AG04450 (cell line): ENCODE data around the gene DYTN. TPM values are rescaled to one million over a fixed set of nuclear protein-coding genes. Genes with fewer than 3 reads are reported as not detected.
"Not testable (repeated sequence)": the region's sequence is repeated elsewhere in the genome, so short reads cannot be mapped to it uniquely, and the experiment has no call there.

Experiments used
- CTCF ChIA-PET: fragments of 300-600, 350-600 bp; formaldehyde crosslinking; extraction: SDS; loops from one replicate; lab custom pipeline; 2022; ENCODE audit warnings: antibody characterized with exemption, inconsistent platforms; lab: Charles Lee
- POLR2A ChIA-PET: fragments of 350-600 bp; formaldehyde crosslinking; extraction: SDS; loops from one replicate; lab custom pipeline; 2021; ENCODE audit warnings: antibody characterized with exemption, inconsistent platforms; lab: Yijun Ruan, JAX
- DNase-seq: peaks from one replicate; pipeline ENCODE4 v3.0.0-alpha.2; 2011; ENCODE audit warnings: low read depth, low spot score
- H3K27ac ChIP-seq: one replicate; pipeline ENCODE4 v1.5.1; 2012; ENCODE audit warnings: low read depth, low read length, control low read depth
- H3K27me3 ChIP-seq: one replicate; pipeline ENCODE4 v1.6.0; 2012; ENCODE audit warnings: low read length; ENCODE audit not compliant: control insufficient read depth, insufficient read depth
- H3K4me3 ChIP-seq: 2 replicates; pipeline ENCODE4 v1.5.1; 2011; ENCODE audit warnings: mild to moderate bottlenecking, low read depth, low read length, control low read depth
- H3K9me3 ChIP-seq: 2 replicates; pipeline ENCODE4 v1.5.1; 2012; ENCODE audit warnings: low read length; ENCODE audit not compliant: control insufficient read depth, insufficient read depth
- CTCF ChIP-seq: IDR thresholded peaks from 2 replicates; pipeline ENCODE4 v1.5.1; 2011; ENCODE audit warnings: low read depth, low read length, control low read depth, inconsistent platforms
- polyA plus RNA-seq: library from polyadenylated mRNA; depleted of rRNA; stranded (reverse); fragments of >200 nt; gene quantifications from 2 replicates; pipeline ENCODE4 v1.2.3, GENCODE V29; 2011

DYTN gene
- polyA plus RNA-seq, 1 experiment: not detected

GRCh38 chr2:206728277-206729199 lies 10.3 kb upstream of the DYTN start:
- POLR2A ChIA-PET: no interaction called here

GRCh38 chr2:206727287-206727686 lies 9.1 kb upstream of the DYTN start:
- no peaks in the 10 kb centered on the region for H3K27me3 ChIP-seq
- H3K9me3 ChIP-seq: no peaks in the 10 kb centered on the region
- H3K27ac ChIP-seq: no peak overlapping the region
- CTCF ChIA-PET: no interaction called here
- DNase-seq: no peak
- TF ChIP-seq CTCF: no peak
- POLR2A ChIA-PET: no interaction called here
- H3K4me3 ChIP-seq: no peak overlapping the region

More at GRCh38 chr2:206728277-206729199, 10.3 kb upstream of the DYTN start:
- DNase-seq: no peak
- H3K4me3 ChIP-seq: no peak overlapping the region
- TF ChIP-seq CTCF: no peak
- no peak overlapping the region for H3K27ac ChIP-seq
- CTCF ChIA-PET: interaction anchor here (1.1 to 1.2 kb wide), 2 partner anchors 8 to 15 kb away, joined by 3 read pairs; no protein-coding TSS in a partner anchor
- H3K9me3 ChIP-seq: no peaks in the 10 kb centered on the region
- no peaks in the 10 kb centered on the region for H3K27me3 ChIP-seq

- no peak for TF ChIP-seq CTCF
- Histone ChIP-seq H3K27me3 (no peaks in the 10 kb centered on the region), H3K4me3 (no peak overlapping the region), H3K9me3 (no peaks in the 10 kb centered on the region), H3K27ac (no peak overlapping the region)
- DNase-seq: no peak
- POLR2A ChIA-PET: no interaction called here
- CTCF ChIA-PET: no interaction called here
Observed at GRCh38 chr2:206723288-206723687, 5.1 kb upstream of the DYTN start.

- H3K27me3 ChIP-seq: no peaks in the 10 kb centered on the region
- DNase-seq: no peak
- H3K9me3 ChIP-seq: no peaks in the 10 kb centered on the region
- POLR2A ChIA-PET: no interaction called here
- H3K4me3 ChIP-seq: no peak overlapping the region
- CTCF ChIA-PET: no interaction called here
- no peak overlapping the region for H3K27ac ChIP-seq
- no peak for TF ChIP-seq CTCF
Observed at GRCh38 chr2:206721256-206721920, 3.2 kb upstream of the DYTN start.

- TF ChIP-seq CTCF: no peak
- no peak overlapping the region for H3K4me3 ChIP-seq
- no peaks in the 10 kb centered on the region for H3K27me3 ChIP-seq
- ChIA-PET CTCF (no interaction called here), POLR2A (interaction anchor here (0.6 kb wide), 1 partner anchor 994 kb away, joined by 3 read pairs; no protein-coding TSS in a partner anchor)
- no peak for DNase-seq
- no peaks in the 10 kb centered on the region for H3K9me3 ChIP-seq
- H3K27ac ChIP-seq: no peak overlapping the region
Observed at GRCh38 chr2:206716623-206717022, 1.6 kb downstream of the DYTN start.

- H3K9me3 ChIP-seq, DNase-seq: not testable (repeated sequence)
Observed at GRCh38 chr2:206715183-206715582, 3.0 kb downstream of the DYTN start.

More at GRCh38 chr2:206715183-206715582, 3.0 kb downstream of the DYTN start:
- H3K4me3 ChIP-seq, H3K27ac ChIP-seq, H3K27me3 ChIP-seq, CTCF ChIA-PET, POLR2A ChIA-PET: not testable (repeated sequence)
